Femur (tissue), 1 donor: ENCODE results near the gene CRAT.

ENCODE experiments used
- DNase-seq: peaks from one replicate; pipeline ENCODE4 v3.0.0-alpha.2; 2017

Gene CRAT

DNA sequence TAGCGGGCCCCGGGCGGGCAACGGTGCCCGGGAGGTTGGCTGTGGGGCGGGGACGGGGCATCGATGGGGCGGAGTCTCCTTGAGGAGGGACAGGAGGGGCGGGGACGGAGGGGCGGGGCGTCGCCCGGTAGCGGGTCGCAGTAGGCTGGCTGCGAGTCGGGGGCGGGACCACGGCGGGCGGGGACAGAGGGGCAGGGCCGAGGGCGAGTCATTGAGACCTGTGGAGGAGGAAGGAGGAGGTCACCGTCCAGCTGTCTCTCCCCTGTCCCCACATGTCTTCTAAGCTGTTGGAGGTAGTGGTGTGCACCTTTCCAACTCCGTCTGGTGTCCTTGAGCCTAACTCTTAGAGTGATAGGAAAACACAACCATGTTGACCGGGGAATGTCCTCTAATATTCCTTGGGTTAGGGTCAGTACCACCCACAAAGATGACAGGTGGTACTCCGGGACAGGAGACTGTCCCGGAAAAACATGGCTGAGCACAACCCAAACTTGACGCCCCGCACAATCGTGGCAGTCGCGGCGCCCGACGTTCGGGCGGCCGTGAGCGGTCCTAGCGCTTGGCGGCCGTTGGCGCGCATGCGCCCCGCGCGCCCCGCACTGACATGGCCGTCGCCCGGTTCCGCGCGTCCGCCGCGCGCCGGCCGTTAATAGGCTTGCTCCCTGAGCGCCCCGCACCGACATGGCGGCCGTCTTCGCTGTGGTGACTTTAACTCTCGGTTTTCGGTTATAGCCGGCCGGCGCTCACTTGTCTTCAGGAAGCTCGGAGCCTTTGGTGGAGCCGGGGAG is at the start of gene CRAT, which contains the start of gene PTPA:
Gene CRAT, minus strand, starts transcription at position 54 of the 788 bp plus-strand sequence. CDS start 284 bp downstream, outside the sequence.
Gene PTPA, plus strand, starts transcription at position 676 of the 788 bp plus-strand sequence. CDS start 186 bp downstream, outside the sequence.
- DNase-seq: peak; percentile 99

DNA sequence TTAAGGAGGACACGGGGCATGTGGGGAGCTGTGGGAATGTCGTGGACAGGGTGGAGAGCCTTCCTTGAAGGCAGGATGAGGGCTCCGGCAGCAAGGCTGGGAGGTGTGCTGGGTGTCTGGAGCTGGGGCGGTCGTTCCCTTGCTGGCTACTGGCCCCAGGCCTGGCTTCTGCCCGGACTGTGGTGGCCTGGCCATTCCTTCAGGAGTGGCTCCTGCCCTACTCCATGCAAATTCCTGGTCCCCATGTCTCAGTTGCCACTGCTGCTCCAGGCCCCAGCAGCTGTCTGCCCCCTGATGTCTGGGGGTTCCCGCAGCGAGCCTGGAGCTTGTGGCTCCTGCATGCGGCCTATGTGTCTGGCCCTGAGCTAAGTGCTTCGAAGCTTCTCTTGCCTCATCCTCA is 45.6 kb upstream of the CRAT start:
- no peak for DNase-seq

DNA sequence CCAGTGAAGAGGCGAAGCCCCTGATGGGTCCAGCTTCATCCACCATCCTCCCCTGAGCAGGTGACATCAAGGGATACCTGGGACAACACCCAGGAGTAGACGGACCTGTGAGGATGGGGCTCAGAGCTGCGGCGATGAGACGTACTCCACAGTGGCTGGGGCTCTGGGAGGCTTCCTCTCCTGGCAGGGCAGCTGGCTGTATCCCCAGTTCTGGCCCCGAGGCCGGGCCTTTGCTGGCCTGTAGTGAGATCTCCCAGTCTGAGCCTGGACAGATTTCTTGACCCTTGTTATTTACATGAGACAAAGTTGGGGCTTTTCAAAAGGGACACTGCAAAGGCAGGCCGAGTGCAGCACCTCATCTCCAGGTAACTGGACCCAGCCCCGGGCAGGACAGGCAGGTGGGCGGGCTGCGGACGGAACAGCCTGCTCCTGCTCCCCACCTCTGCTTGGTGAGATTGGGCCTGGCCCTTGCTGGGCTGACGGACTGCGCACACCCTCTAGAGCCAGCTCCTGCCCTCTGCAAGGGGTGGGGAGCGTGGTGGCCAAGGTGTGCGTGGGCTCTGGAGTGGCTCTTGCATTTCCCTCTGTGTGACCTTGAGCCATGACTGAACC is 44.4 kb upstream of the CRAT start:
- DNase-seq: no peak

DNA sequence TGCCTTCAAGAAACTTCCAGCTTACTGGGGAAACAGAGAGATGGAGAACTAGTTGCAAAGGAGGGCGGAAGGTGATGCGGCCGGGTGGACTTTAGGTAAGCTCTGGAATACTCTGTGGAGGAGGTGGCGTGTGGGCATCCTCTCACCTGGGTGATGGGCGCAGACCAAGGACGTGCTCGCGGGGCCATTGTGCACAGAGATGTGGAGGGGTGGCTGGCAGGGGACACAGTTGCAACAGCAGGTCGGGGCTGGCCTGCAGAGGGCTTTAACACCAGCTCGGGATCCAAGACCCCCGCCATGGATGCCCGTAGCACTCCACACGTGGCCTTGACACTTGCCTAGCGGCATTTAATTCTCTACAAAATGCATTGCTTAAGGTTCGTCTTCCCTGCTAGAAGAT is 40.9 kb upstream of the CRAT start:
- DNase-seq: no peak

DNA sequence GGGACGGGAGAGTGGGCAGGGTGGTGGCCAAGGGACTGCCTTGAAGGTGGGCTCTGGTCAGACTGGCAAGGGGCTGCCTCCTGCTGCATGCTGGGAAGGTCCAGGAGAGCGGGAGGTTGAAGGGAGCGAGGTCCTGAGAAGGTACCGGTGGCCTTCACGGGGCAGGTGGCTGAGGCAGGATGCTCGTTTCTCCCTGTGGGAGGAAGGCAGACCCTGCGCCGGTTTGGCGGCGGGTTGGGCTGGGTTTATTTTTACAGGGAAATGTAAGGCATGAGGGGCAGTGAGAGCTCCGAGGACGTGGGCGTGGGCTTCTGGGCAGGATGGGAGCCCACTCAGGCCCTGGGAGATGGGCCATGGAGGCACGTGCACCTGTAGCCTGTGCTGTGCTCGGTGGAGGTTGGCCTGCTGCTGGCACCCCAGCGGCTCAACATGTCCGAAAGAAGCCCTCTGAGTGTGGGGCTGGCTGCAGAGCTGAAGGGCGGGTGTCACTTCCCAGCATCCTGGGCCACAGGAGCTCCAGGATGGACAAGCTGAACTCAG is 40.1 kb upstream of the CRAT start:
- DNase-seq: no peak

DNA sequence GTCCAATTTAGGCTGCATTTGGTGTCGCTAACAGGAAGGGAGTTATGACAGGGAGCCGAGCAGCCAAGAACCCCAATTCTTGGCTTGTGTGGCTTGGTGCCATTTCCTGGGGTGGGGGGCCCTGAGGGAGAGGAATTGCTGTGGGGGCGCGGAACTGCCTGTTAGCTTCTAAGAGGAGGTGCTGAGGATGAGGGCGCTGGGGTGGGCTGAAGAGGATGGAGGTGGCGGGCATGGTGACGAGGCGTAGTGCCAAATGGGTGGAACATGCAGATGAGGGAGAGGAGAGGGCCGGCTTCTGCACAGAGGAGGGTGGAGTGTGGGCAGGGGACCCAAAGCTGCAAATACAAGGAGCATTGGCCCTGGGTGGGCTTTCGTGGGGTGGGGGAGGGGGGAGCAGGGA is 39.5 kb upstream of the CRAT start:
- DNase-seq: no peak

DNA sequence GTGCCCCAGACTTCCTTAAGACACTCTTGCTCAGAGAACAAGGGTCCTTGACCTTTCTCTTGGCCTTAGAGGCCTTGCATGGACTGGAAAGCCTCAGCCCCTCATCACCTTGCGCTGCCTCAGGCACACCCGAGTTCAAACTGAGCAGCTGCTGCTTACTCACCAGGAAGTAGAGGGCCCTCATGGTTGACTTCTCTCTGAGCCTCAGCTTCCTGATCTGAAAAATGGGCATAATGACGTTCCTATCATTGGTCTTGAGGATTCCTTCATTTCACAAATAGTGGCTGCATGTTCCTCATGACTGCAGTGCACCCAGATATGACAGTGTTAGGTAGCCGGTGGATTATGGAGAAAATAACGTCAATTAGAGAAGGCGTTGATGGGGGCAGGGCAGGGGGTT is 38.8 kb upstream of the CRAT start:
- DNase-seq: no peak

GRCh38 chr9:129148463-129149204 is 38.0 kb upstream of the CRAT start:
- no peak for DNase-seq

DNA sequence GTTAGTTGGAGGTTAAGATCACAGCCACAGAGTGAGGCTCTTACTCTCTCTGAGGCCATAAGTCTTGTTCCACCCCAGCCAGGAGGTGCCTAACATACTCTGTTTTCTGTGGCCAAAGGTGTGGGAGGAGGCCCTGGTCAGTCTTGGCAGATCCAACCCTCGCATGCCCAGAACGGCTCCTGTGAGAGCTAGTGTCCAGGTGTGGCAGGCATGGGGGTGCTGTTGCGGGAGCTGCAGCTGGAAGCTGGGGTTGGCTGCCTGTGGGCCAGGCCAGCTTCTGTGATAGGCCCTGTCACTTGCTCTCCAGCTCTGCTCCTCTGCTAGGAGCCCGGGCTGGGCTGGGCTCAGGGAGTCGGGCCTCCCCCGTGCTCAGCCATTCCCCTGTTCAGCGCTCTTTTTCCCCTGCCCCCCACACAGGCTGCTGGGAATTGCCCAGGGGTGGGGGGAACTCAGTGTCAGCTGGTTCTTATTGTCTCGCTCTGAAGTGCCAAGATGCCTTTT is 35.9 kb upstream of the CRAT start:
- peak; percentile 78 for DNase-seq

DNA sequence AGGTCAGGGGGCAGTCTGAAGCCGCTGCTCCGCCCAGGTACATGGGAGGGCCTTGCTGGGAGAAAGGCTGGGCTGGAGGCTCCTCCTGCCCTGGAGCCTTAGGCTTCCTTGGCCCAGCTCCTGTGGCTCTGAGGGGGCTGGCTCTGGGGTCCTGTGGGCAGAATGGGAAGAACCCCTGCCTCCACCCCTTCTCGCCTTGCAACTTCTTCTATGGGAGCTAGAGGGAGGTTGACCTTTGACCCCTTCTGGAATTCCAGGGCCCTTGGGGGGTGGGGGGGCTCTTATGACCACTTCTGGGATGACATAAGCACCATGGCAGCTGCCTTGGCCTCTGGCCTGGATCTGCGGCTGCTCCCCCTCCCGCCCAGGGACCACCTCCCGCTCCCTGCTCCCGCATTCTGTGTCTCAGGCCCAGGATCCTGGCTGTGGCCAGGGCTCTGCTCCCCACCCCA is 35.3 kb upstream of the CRAT start:
- peak; percentile 93 for DNase-seq

GRCh38 chr9:129145316-129145715 is 34.7 kb upstream of the CRAT start:
- DNase-seq: no peak

- peak; percentile 92 for DNase-seq
Measured at GRCh38 chr9:129143031-129143927, 32.7 kb upstream of the CRAT start.

DNA sequence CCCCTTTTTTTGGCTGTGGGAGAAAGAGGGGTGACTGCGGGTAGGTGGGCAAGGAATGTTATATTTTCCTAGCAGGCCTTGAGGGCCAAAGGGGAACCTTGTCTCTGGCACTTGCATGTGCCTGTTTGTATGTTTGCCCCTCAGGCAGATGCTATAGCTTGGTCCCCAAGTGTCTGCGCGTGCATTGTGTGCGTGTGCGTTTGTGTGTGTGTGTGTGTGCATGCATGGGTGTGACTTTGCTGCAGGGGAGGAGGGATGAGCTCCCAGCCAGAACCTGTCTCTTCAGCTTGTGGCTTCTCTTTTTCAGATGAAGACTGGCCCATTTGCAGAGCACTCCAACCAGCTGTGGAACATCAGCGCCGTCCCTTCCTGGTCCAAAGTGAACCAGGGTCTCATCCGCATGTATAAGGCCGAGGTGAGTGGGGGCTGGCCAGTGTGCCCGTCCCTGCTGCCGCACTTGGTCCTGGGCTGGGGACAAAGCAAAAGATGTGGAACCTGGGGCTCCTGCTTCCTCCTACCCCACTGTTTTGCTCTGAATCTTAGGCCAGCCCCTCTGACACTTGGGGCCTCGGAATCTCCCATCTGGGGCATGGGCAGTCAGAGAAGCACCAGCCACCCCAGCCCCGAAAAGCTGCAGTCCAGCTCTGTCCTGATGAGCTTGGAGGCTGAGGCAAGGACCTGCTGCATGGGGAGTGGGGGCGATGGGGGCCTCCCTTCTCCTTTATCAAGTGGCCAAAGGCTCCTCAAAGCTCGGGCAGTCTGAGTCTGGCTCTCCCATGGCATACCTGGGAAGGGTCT is 31.7 kb upstream of the CRAT start:
- DNase-seq: no peak

- DNase-seq: peak; percentile 87
Measured at GRCh38 chr9:129141066-129142041, 30.8 kb upstream of the CRAT start.

GRCh38 chr9:129140397-129141065 is 29.9 kb upstream of the CRAT start:
- DNase-seq: peak; percentile 72

DNA sequence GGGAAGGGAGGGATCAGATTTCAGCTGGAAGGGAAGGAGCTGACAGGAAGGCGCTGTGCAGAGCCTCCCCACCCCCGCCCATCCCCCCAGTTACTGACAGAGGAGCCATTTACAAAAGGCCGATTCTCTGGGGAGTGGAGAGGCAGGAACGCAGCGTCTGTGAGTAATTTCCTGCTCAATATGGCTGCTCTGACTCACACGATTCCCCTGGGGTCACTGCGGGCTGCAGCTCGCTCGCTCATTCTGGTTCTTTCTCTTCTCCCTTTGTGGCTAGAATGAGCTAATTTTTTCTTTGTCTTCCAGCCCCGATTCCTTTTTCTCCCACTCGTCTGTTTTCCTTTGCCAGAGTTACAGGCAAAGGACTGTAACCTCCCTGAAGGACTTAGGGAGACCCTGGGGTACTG is 29.4 kb upstream of the CRAT start:
- DNase-seq: peak; percentile 98

- peak; percentile 92 for DNase-seq
Measured at GRCh38 chr9:129139233-129139992, 28.8 kb upstream of the CRAT start.

- DNase-seq: peak; percentile 87
Measured at GRCh38 chr9:129138476-129139232, 28.1 kb upstream of the CRAT start.
